ENCODE results near the gene ARL5C.

DNA sequence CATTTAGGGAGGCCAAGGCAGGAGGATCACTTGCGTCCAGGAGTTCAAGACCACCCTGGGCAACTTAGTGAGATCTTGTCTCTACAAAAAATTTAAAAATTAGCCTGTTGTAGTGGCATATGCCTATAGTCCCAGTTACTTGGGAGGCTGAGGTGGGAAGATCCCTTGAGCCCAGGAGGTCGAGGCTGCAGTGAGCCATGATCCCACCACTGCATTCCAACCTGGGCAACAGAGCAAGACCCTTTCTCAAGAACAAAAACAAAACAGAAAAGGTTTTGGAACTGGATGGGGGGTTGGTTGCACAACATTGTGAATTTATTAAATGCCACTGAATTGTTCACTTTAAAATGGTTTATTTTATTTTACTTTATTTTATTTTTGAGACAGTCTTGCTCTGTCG is 35.8 kb downstream of the ARL5C start:
- TF ChIP-seq, protein P1, sequence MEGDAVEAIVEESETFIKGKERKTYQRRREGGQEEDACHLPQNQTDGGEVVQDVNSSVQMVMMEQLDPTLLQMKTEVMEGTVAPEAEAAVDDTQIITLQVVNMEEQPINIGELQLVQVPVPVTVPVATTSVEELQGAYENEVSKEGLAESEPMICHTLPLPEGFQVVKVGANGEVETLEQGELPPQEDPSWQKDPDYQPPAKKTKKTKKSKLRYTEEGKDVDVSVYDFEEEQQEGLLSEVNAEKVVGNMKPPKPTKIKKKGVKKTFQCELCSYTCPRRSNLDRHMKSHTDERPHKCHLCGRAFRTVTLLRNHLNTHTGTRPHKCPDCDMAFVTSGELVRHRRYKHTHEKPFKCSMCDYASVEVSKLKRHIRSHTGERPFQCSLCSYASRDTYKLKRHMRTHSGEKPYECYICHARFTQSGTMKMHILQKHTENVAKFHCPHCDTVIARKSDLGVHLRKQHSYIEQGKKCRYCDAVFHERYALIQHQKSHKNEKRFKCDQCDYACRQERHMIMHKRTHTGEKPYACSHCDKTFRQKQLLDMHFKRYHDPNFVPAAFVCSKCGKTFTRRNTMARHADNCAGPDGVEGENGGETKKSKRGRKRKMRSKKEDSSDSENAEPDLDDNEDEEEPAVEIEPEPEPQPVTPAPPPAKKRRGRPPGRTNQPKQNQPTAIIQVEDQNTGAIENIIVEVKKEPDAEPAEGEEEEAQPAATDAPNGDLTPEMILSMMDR (optimal IDR thresholded peaks at IDR 0.05 in 1 of 3, IDR thresholded peaks at IDR 0.05 in 1 of 3, conservative IDR thresholded peaks at IDR 0.05 in 1 of 3; ENCODE audit: extremely low read depth in 1 of 3, insufficient read depth in 2 of 3, low read length in 3 of 3): no peak
- no peak for TF ChIP-seq EZH2 (IDR thresholded peaks at IDR 0.05; ENCODE audit: low read length)
